Breast epithelium (tissue), 3 donors: ENCODE results near the gene TRERF1.

Source experiments
- POLR2AphosphoS5 ChIP-seq, 3 donors: sonication (generic); formaldehyde crosslinking; IDR thresholded peaks; one replicate each; pipeline ENCODE4 v1.6.1; 2017; ENCODE audit warnings: antibody characterized with exemption in 3 of 3
- TF ChIP-seq, protein P1 (sequence below), 3 donors: fragments of 450-650 bp; IDR thresholded peaks; one replicate each; pipeline ENCODE4 v1.5.1; 2016 to 2017; ENCODE audit warnings: antibody characterized with exemption in 3 of 3, mild to moderate bottlenecking in 3 of 3, moderate library complexity in 3 of 3

DNA sequence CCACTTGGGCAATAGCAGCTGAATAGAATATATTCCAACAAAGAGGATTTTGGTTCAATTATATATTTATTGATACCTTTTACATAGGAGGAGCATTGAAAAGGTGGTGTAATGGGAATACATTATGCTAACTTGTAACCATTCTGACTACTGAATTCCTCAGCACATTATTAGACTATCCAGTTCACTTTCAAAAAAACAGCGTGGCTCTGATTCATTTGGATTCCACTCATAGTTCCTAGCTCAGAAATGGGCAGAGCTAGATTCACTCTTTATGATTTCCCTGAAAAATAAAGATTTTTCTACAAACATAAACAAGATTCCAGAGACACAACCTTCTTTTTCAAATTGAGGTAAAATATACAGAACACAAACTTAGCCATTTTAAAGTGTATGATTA, 9.2 kb upstream of the TRERF1 start:
- TF ChIP-seq, protein P1, sequence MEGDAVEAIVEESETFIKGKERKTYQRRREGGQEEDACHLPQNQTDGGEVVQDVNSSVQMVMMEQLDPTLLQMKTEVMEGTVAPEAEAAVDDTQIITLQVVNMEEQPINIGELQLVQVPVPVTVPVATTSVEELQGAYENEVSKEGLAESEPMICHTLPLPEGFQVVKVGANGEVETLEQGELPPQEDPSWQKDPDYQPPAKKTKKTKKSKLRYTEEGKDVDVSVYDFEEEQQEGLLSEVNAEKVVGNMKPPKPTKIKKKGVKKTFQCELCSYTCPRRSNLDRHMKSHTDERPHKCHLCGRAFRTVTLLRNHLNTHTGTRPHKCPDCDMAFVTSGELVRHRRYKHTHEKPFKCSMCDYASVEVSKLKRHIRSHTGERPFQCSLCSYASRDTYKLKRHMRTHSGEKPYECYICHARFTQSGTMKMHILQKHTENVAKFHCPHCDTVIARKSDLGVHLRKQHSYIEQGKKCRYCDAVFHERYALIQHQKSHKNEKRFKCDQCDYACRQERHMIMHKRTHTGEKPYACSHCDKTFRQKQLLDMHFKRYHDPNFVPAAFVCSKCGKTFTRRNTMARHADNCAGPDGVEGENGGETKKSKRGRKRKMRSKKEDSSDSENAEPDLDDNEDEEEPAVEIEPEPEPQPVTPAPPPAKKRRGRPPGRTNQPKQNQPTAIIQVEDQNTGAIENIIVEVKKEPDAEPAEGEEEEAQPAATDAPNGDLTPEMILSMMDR (IDR thresholded peaks at IDR 0.05): no peak
- no peak for TF ChIP-seq POLR2AphosphoS5 (IDR thresholded peaks at IDR 0.05)
